ENCODE results near the gene HERPUD1.

GRCh38 chr16:56884026-56884582 is 47.8 kb upstream of the HERPUD1 start:
- TF ChIP-seq CTCF (IDR thresholded peaks at IDR 0.05; ENCODE audit: insufficient read depth, low read length) (no peak), REST (IDR thresholded peaks at IDR 0.05; ENCODE audit: insufficient replicate concordance, low read depth) (no peak), POLR2AphosphoS5 (IDR thresholded peaks at IDR 0.05; ENCODE audit: low read depth) (no peak), GABPA (IDR thresholded peaks at IDR 0.05; ENCODE audit: low read depth) (no peak)

Data from HL-60 (cell line).